CD4-positive, CD25-positive, alpha-beta regulatory T cell (primary cell): Measurements from ENCODE around the gene SMARCA1. TPM values are rescaled to one million over a fixed set of nuclear protein-coding genes. Genes with fewer than 3 reads are reported as not detected.

Source experiments
- polyA plus RNA-seq, 4 donors: library from polyadenylated mRNA; unstranded; fragments of 300-500 nt; fragmentation: Illumina TruSeq; gene quantifications; one replicate each; pipeline ENCODE4 v1.2.3, GENCODE V29; 2021
- total RNA-seq: library from RNA; stranded (reverse); gene quantifications from one replicate; pipeline ENCODE4 v1.2.3, GENCODE V29; 2022

Gene SMARCA1
- total and polyA plus RNA-seq, 5 donors from 2014 or later, result 0.14 to 0.59 (median 0.25) TPM; not detected in 2

Other genes with a start within 250 kb of the SMARCA1 start
- 1.4 TPM for gene OCRL, start 16.8 kb upstream of the SMARCA1 start, total RNA-seq
- under 1 TPM; 0.05 to 0.34 (median 0.20) TPM for gene OCRL, start 16.8 kb upstream of the SMARCA1 start, polyA plus RNA-seq
- not detected for gene APLN, start 131.5 kb upstream of the SMARCA1 start, total RNA-seq
- not detected for gene APLN, start 131.5 kb upstream of the SMARCA1 start, polyA plus RNA-seq
- gene XPNPEP2, start 215.5 kb upstream of the SMARCA1 start, total RNA-seq, result 0.99 TPM
- under 1 TPM; 0.17 to 0.75 (median 0.41) TPM for gene XPNPEP2, start 215.5 kb upstream of the SMARCA1 start, polyA plus RNA-seq